B cell (primary cell): Measurements from ENCODE around the gene TMEM131L. TPM values are rescaled to one million over a fixed set of nuclear protein-coding genes. Genes with fewer than 3 reads are reported as not detected.

Experiments
- ATAC-seq: fragments of 200-7000 bp; cut with Tn5 transposase; one replicate; pipeline ENCODE4 v1.10.0; 2021; ENCODE audit warnings: low read depth, mild to moderate bottlenecking, moderate number of reproducible peaks, moderate library complexity
- CTCF ChIA-PET: fragments of 350-600 bp; sonication (Branson Sonifier 250); formaldehyde crosslinking; loops from one replicate; lab custom pipeline; 2021; ENCODE audit warnings: antibody characterized with exemption, inconsistent platforms; lab: Charles Lee
- POLR2A ChIA-PET: fragments of 350-600 bp; sonication (Branson Sonifier 250); formaldehyde crosslinking; loops from one replicate; lab custom pipeline; 2021; ENCODE audit warnings: antibody characterized with exemption; lab: Charles Lee
- DNase-seq: peaks from one replicate; pipeline ENCODE4 v3.0.0; 2013
- H2AFZ ChIP-seq: 2 replicates; pipeline ENCODE4 v1.6.1; 2012; ENCODE audit warnings: mild to moderate bottlenecking, low read depth, low read length; ENCODE audit not compliant: insufficient read depth, poor library complexity, severe bottlenecking
- H3K27ac ChIP-seq, 2 donors: 1 replicate in 1 of 2; 2 replicates in 1 of 2; pipeline ENCODE4 v1.5.1; 2012 to 2013; ENCODE audit warnings: low read length in 2 of 2, mild to moderate bottlenecking in 2 of 2, moderate library complexity in 1 of 2
- H3K27me3 ChIP-seq, 4 experiments: fragments of 200-600 bp in 1 of 4; sonication (generic) in 1 of 4; replicated peaks in 1 of 4; 1 replicate in 2 of 4; 2 replicates in 2 of 4; pipeline versions ENCODE4 v1.6.1 to v1.7.0; 2013 to 2016; ENCODE audit warnings: low read length in 3 of 4, mild to moderate bottlenecking in 2 of 4, mixed read lengths in 1 of 4, moderate library complexity in 1 of 4; ENCODE audit not compliant: insufficient read depth in 4 of 4, control insufficient read depth in 3 of 4; ENCODE audit errors: control extremely low read depth in 1 of 4
- H3K36me3 ChIP-seq, 2 experiments: replicated peaks in 1 of 2; 1 replicate in 1 of 2; 2 replicates in 1 of 2; pipeline versions ENCODE4 v1.6.1 to v1.7.1; 2013; ENCODE audit warnings: low read length in 1 of 2; ENCODE audit not compliant: insufficient read depth in 2 of 2, control insufficient read depth in 1 of 2; ENCODE audit errors: control extremely low read depth in 1 of 2, extremely low read depth in 1 of 2
- H3K4me1 ChIP-seq, 2 donors: fragments of 200-600 bp in 1 of 2; sonication (generic) in 1 of 2; 1 replicate in 1 of 2; 2 replicates in 1 of 2; pipeline versions ENCODE4 v1.5.1 to v1.6.1; 2013 to 2017; ENCODE audit warnings: low read length in 2 of 2; ENCODE audit not compliant: control insufficient read depth in 2 of 2, insufficient read depth in 2 of 2
- H3K4me2 ChIP-seq: replicated peaks from 2 replicates; pipeline ENCODE3; 2012; ENCODE audit warnings: mild to moderate bottlenecking, low read depth, low read length; ENCODE audit not compliant: poor library complexity, severe bottlenecking
- H3K4me3 ChIP-seq, 5 experiments: fragments of 200-600 bp in 1 of 5; sonication (generic) in 1 of 5; 1 replicate in 3 of 5; 2 replicates in 2 of 5; pipeline versions ENCODE4 v1.5.1 to v1.7.0; 2011 to 2016; ENCODE audit warnings: low read length in 4 of 5, mild to moderate bottlenecking in 4 of 5, low read depth in 2 of 5, control low read depth in 1 of 5, moderate library complexity in 1 of 5; ENCODE audit not compliant: insufficient read depth in 1 of 5; ENCODE audit errors: control extremely low read depth in 1 of 5, extremely low read depth in 1 of 5
- H3K79me2 ChIP-seq: fragments of 200-600 bp; sonication (generic); one replicate; pipeline ENCODE4 v1.6.0; 2016; ENCODE audit warnings: low read length; ENCODE audit not compliant: control insufficient read depth, insufficient read depth
- H3K9ac ChIP-seq: fragments of 200-600 bp; sonication (generic); 2 replicates; pipeline ENCODE4 v1.6.1; 2017; ENCODE audit warnings: mild to moderate bottlenecking, low read length, moderate library complexity
- H3K9me3 ChIP-seq, 3 donors: one replicate each; pipeline versions ENCODE4 v1.6.1 to v1.7.1; 2013; ENCODE audit warnings: low read length in 2 of 3; ENCODE audit not compliant: control insufficient read depth in 2 of 3, insufficient read depth in 1 of 3; ENCODE audit errors: control extremely low read depth in 1 of 3
- H4K20me1 ChIP-seq: 2 replicates; pipeline ENCODE4 v1.6.0; 2012; ENCODE audit warnings: mild to moderate bottlenecking, low read length; ENCODE audit not compliant: insufficient read depth, control insufficient read depth, poor library complexity, severe bottlenecking
- H3K27ac Mint-ChIP-seq: one replicate; pipeline ENCODE4 v1.8.0; 2021; ENCODE audit warnings: mixed read lengths
- H3K27me3 Mint-ChIP-seq: one replicate; pipeline ENCODE4 v1.8.0; 2021; ENCODE audit warnings: mixed read lengths
- H3K4me1 Mint-ChIP-seq: one replicate; pipeline ENCODE4 v1.8.0; 2021; ENCODE audit warnings: mixed read lengths
- H3K4me3 Mint-ChIP-seq: one replicate; pipeline ENCODE4 v1.8.0; 2021; ENCODE audit warnings: mixed read lengths
- H3K9me3 Mint-ChIP-seq: one replicate; pipeline ENCODE4 v1.8.0; 2022; ENCODE audit warnings: mixed read lengths; ENCODE audit not compliant: insufficient read depth
- EZH2 ChIP-seq: IDR thresholded peaks from 2 replicates; pipeline ENCODE4 v1.6.1; 2012; ENCODE audit warnings: borderline replicate concordance, low read depth, mild to moderate bottlenecking, moderate library complexity, low read length; ENCODE audit not compliant: insufficient read depth, poor library complexity, severe bottlenecking
- WGBS: methylation state at CpG from one replicate; pipeline ENCODE4 v1.1.5; 2013; ENCODE audit warnings: missing lambda C conversion rate; ENCODE audit not compliant: insufficient coverage; 5-methylcytosine and 5-hydroxymethylcytosine counted together
- intact Hi-C: fragments of 100-400 bp; cut with micrococcal nuclease; formaldehyde crosslinking; loops from one replicate; pipeline ENCODE4 v1.10.0; 2022
- polyA plus RNA-seq: library from polyadenylated mRNA; depleted of rRNA; stranded (reverse); fragments of >200 nt; gene quantifications from 2 replicates; pipeline ENCODE4 v1.2.3, GENCODE V29; 2012
- total RNA-seq, 2 donors: library from RNA; stranded (reverse); fragments of 120-200 nt in 1 of 2; gene quantifications; 1 replicate in 1 of 2; 2 replicates in 1 of 2; pipeline versions ENCODE4 v1.2.3 to v1.2.4, GENCODE V29; 2013 to 2022
- TF ChIP-seq, protein P1 (sequence below): fragments of 200-600 bp; IDR thresholded peaks from one replicate; pipeline ENCODE4 v1.8.0; 2022; ENCODE audit warnings: antibody characterized with exemption, mild to moderate bottlenecking

Gene TMEM131L
- total and polyA plus RNA-seq, 2 donors (not counting 1 experiment from before 2014, with no cell fraction given), result 56.4 to 120 TPM

DNA sequence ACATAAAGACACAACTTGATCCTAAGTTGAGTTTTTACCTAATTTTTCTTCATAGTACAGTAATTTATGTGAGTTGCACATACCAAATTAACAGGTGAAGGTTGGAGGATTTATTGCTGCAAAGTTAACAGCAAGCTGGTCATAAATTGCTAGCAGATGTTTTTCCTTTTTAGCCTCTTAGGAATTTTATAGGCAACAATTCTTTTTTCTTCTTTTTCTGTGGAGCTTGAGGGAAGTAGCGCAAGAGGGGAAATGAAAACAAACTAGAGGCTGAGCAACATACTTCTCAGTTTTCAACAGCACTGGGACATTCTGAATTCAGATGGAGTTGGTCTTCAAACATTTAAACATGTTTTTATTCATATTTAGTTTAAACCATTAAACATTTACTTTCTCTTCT, 154.2 kb downstream of the TMEM131L start:
- H3K4me1 Mint-ChIP-seq, result peaks cover 3% of the 10 kb centered on the region
- no peaks in the 10 kb centered on the region for H3K9me3 Mint-ChIP-seq
- H3K4me1 ChIP-seq, result no peaks in the 10 kb centered on the region
- no peaks in the 10 kb centered on the region for H3K9me3 ChIP-seq
- no peak overlapping the region for H3K9ac ChIP-seq
- DNase-seq, result no peak
- no peak overlapping the region for H3K4me2 ChIP-seq
- ChIA-PET CTCF (interaction anchor here (1.7 kb wide), 1 partner anchor 14 kb away, joined by 4 read pairs; no protein-coding TSS in a partner anchor), POLR2A (no interaction called here)
- no peaks in the 10 kb centered on the region for H3K27me3 Mint-ChIP-seq
- peaks cover 9 to 96% of the 10 kb centered on the region in 2 experiments for H3K36me3 ChIP-seq
- peaks cover 74% of the 10 kb centered on the region for H4K20me1 ChIP-seq
- peak overlapping the region; percentile 53 for H3K27ac Mint-ChIP-seq
- no peak overlapping the region for H3K4me3 Mint-ChIP-seq
- TF ChIP-seq, protein P1, sequence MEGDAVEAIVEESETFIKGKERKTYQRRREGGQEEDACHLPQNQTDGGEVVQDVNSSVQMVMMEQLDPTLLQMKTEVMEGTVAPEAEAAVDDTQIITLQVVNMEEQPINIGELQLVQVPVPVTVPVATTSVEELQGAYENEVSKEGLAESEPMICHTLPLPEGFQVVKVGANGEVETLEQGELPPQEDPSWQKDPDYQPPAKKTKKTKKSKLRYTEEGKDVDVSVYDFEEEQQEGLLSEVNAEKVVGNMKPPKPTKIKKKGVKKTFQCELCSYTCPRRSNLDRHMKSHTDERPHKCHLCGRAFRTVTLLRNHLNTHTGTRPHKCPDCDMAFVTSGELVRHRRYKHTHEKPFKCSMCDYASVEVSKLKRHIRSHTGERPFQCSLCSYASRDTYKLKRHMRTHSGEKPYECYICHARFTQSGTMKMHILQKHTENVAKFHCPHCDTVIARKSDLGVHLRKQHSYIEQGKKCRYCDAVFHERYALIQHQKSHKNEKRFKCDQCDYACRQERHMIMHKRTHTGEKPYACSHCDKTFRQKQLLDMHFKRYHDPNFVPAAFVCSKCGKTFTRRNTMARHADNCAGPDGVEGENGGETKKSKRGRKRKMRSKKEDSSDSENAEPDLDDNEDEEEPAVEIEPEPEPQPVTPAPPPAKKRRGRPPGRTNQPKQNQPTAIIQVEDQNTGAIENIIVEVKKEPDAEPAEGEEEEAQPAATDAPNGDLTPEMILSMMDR, result no peak
- no peak for TF ChIP-seq EZH2
- H3K27me3 ChIP-seq, result no peaks in the 10 kb centered on the region
- ATAC-seq, result no peak
- peaks cover 33% of the 10 kb centered on the region for H3K79me2 ChIP-seq
- H2AFZ ChIP-seq, result no peak overlapping the region
- intact Hi-C loops, result no loop called here
- no CpG with 5 or more reads among the region's 1 CpG for WGBS
- H3K27ac ChIP-seq, result peak overlapping the region in 1 of 2 donors; percentile 23
- no peak overlapping the region for H3K4me3 ChIP-seq

DNA sequence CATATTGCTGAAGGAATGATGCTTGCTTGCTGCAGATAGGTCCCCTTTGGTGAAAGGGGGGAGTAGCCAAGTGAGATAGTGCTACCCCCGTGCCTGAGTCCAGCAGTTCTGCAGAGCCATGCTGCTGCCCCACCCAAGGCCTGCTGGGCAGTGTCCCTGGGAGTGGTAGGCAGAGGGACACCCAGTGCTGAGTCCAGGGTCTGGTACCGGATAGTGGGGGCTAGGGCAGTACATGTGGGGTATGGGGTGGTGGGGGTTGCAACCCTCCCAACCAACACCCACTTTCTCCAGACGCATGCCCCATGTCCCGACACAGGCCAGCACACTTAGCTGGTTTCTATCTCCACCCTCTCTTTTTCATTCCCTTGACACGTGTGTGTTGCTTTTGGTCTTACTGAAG, 155.9 kb downstream of the TMEM131L start:
- H3K36me3 ChIP-seq, result peaks cover 10 to 98% of the 10 kb centered on the region in 2 experiments
- no peak for DNase-seq
- intact Hi-C loops, result no loop called here
- H3K9me3 Mint-ChIP-seq, result no peaks in the 10 kb centered on the region
- no peak overlapping the region for H2AFZ ChIP-seq
- ATAC-seq, result no peak
- peaks cover 66% of the 10 kb centered on the region for H4K20me1 ChIP-seq
- CTCF ChIA-PET, result no interaction called here
- H3K9me3 ChIP-seq, result no peaks in the 10 kb centered on the region
- no peak overlapping the region for H3K27ac ChIP-seq
- POLR2A ChIA-PET, result interaction anchor here (0.6 kb wide), 1 partner anchor 121 kb away, joined by 5 read pairs; no protein-coding TSS in a partner anchor
- H3K79me2 ChIP-seq, result peaks cover 29% of the 10 kb centered on the region
- TF ChIP-seq EZH2, result no peak
- TF ChIP-seq, protein P1, result no peak
- WGBS, result 100% methylated on average over 1 of the region's 5 CpGs
- H3K27me3 ChIP-seq, result no peaks in the 10 kb centered on the region
- H3K27ac Mint-ChIP-seq, result no peak overlapping the region
- no peak overlapping the region for H3K4me2 ChIP-seq
- no peak overlapping the region for H3K4me3 Mint-ChIP-seq
- H3K4me1 Mint-ChIP-seq, result no peaks in the 10 kb centered on the region
- H3K9ac ChIP-seq, result no peak overlapping the region
- no peak overlapping the region for H3K4me3 ChIP-seq
- no peaks in the 10 kb centered on the region for H3K4me1 ChIP-seq
- no peaks in the 10 kb centered on the region for H3K27me3 Mint-ChIP-seq
